ENCODE measurements around the gene THOC7.

DNA sequence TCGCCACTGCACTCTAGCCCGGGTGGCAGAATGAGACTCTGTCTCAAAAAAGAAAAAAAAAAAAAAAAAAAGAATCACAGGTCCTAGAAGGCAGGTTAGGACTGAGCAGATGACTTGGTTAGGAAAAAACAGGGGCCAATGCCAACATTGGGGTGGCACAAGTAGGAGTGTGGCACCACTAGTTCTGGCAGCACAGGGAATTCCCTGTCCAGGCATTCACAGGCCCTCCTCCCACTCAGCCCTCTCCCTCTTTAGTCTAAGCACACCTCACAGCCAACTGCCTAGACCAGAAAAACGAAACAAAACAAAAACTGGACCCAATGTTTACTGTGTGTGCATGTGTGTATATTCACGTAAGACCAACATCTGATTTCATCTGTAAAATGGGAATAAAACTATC is 10.5 kb downstream of the THOC7 start:
- TF ChIP-seq, protein P1, sequence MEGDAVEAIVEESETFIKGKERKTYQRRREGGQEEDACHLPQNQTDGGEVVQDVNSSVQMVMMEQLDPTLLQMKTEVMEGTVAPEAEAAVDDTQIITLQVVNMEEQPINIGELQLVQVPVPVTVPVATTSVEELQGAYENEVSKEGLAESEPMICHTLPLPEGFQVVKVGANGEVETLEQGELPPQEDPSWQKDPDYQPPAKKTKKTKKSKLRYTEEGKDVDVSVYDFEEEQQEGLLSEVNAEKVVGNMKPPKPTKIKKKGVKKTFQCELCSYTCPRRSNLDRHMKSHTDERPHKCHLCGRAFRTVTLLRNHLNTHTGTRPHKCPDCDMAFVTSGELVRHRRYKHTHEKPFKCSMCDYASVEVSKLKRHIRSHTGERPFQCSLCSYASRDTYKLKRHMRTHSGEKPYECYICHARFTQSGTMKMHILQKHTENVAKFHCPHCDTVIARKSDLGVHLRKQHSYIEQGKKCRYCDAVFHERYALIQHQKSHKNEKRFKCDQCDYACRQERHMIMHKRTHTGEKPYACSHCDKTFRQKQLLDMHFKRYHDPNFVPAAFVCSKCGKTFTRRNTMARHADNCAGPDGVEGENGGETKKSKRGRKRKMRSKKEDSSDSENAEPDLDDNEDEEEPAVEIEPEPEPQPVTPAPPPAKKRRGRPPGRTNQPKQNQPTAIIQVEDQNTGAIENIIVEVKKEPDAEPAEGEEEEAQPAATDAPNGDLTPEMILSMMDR (IDR thresholded peaks at IDR 0.05), result no peak
- TF ChIP-seq EZH2phosphoT487 (IDR thresholded peaks at IDR 0.05), result no peak
